Transverse colon (tissue), 4 donors: ENCODE measurements around the gene STK32B.

ENCODE experiments used
- EP300 ChIP-seq: sonication (generic); formaldehyde crosslinking; IDR thresholded peaks from one replicate; pipeline ENCODE4 v1.6.1; 2017; ENCODE audit warnings: antibody characterized with exemption, low read depth
- POLR2A ChIP-seq: fragments of 450-650 bp; IDR thresholded peaks from one replicate; pipeline ENCODE4 v1.6.1; 2016; ENCODE audit warnings: antibody characterized with exemption, mild to moderate bottlenecking, moderate library complexity
- POLR2AphosphoS5 ChIP-seq, 3 donors: sonication (generic); formaldehyde crosslinking; IDR thresholded peaks; one replicate each; pipeline ENCODE4 v1.6.1; 2016; ENCODE audit warnings: antibody characterized with exemption in 3 of 3
- TF ChIP-seq, protein P1 (sequence below), 5 experiments: fragments of 200-600 bp in 3 of 5; fragments of 450-650 bp in 2 of 5; sonication (generic) in 3 of 5; IDR thresholded peaks; 1 replicate in 2 of 5; 2 replicates in 3 of 5; pipeline ENCODE4 v1.5.1; 2016 to 2017; ENCODE audit warnings: antibody characterized with exemption in 5 of 5, inconsistent platforms in 3 of 5, mild to moderate bottlenecking in 2 of 5, moderate library complexity in 1 of 5

DNA sequence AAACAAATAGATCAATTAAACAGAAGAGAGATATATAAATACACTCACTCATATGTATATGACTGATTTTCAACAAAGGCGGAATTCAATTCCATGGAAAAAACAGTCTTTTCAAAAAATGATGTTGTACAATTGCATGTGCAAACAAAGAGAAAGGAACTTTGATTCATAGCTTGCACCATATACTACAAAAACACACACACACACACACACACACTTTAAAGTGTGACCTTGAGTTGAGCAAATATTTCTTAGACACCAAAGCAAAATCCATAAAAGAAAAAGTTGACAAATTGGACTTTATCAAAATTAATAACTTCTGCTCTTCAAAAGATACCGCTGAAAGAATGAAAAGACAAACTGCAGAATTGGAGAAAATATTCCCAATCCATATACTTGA is 488.3 kb downstream of the STK32B start:
- TF ChIP-seq, protein P1, sequence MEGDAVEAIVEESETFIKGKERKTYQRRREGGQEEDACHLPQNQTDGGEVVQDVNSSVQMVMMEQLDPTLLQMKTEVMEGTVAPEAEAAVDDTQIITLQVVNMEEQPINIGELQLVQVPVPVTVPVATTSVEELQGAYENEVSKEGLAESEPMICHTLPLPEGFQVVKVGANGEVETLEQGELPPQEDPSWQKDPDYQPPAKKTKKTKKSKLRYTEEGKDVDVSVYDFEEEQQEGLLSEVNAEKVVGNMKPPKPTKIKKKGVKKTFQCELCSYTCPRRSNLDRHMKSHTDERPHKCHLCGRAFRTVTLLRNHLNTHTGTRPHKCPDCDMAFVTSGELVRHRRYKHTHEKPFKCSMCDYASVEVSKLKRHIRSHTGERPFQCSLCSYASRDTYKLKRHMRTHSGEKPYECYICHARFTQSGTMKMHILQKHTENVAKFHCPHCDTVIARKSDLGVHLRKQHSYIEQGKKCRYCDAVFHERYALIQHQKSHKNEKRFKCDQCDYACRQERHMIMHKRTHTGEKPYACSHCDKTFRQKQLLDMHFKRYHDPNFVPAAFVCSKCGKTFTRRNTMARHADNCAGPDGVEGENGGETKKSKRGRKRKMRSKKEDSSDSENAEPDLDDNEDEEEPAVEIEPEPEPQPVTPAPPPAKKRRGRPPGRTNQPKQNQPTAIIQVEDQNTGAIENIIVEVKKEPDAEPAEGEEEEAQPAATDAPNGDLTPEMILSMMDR (IDR thresholded peaks at IDR 0.05), result no peak
- TF ChIP-seq POLR2A (no peak), EP300 (no peak), POLR2AphosphoS5 (IDR thresholded peaks at IDR 0.05) (no peak)
